GM12874 (cell line): ENCODE results near the gene APOO.

Experiments
- CTCF ChIP-seq: IDR thresholded peaks from 2 replicates; pipeline ENCODE4 v1.5.1; 2011; ENCODE audit warnings: low read depth, mild to moderate bottlenecking, control low read depth, low read length, moderate library complexity; ENCODE audit not compliant: insufficient read depth

Gene APOO

GRCh38 chrX:23939203-23939602, 31.5 kb upstream of the APOO start:
- TF ChIP-seq CTCF = no peak

DNA sequence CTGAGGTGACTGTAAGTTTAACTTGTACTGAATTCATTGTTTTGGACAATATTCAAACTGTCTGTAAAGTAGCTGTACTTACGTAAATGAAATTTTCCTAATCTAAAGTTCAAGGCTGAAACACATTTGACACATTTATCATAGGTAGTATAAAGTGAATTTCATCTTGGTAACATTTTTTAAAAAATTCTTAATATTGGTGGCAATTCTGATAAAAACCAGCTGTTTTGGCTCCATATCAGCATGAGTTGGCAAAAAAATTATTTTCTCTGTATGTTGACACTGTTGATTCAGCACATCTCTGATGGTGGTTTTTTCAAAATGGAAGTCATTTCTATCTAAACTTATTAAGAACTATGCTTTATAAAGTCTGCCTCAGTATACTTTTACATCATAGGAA, 31.0 kb upstream of the APOO start:
- no peak for TF ChIP-seq CTCF

GRCh38 chrX:23937100-23937499, 29.4 kb upstream of the APOO start:
- no peak for TF ChIP-seq CTCF

DNA sequence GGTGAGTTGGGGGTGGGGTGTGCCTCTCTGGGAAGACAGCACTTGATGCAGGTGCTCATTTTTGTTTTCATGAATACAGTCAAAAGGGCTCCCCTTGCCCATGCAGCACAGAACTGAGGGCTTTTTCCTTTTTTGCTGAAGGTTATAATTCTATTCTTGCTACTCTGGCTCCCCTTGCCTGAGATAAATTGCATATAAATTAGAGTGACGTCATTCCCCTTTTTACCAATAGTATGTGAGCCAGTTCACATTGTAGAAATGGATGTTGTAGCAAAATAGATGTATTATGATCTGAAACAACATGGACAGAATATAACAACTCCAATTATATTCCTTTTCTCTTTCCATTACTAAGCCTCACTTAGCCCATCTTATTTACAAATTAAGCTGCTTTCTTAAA, 28.4 kb upstream of the APOO start:
- no peak for TF ChIP-seq CTCF

GRCh38 chrX:23935106-23935505, 27.4 kb upstream of the APOO start:
- TF ChIP-seq CTCF = no peak

DNA sequence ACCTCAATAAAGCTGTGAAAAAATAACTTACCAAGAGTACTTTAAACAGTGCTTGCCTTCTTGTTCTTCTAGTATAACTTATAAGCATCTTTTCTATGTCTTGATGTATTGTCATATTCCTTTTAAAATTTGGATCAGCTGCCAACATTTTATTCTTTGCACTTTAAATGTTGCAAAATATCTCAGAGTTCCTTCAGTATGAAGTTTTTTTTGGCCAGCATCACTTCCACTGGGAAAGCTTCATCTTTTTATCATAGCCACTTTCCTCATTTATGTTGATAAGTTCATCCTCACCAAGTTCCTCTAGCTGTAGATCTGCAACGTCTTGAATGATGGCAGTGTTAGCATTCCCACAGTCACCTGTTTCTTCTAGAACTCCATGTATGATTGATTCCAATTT, 24.3 kb upstream of the APOO start:
- no peak for TF ChIP-seq CTCF

DNA sequence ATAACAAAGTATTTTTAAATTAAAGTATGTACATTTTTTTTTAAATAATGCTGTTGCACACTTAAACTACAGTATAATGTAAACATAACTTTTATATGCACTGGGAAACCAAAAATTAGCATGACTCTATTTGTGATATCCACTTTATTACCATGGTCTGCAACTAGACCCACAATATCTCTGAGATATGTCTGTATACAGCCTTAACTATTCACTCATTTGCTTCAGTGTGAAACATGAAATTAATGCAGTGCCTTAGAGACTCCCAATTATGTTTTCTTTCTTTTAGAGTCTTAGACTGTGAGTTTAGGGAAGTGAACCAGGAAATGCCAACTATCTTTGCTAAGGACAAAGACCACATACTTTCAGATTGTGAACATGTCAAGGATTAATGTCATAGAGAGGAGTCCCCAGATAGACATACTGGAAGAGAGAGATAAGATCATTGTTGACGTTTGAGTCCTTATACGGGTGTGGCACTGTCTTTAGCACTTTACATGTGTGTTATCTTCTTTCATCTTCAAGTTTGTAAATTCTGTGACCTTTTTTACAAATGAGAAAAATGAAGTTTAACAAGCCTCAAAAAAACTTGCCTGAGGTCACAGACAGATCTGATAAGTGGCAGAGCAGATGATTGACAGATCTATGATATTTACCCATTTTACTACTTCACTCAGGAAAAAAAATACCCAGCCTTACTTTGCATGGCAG, 23.3 kb upstream of the APOO start:
- TF ChIP-seq CTCF = no peak
